ENCODE measurements around the gene TBRG1. TPM values are rescaled to one million over a fixed set of nuclear protein-coding genes. Genes with fewer than 3 reads are reported as not detected.

TBRG1 gene
- total and polyA plus RNA-seq, 2 of the 8 experiments (the other 6 are each of a cell fraction or from before 2014, with no cell fraction given) = 16.3 to 26.7 TPM

GRCh38 chr11:124682443-124682842, 59.8 kb downstream of the TBRG1 start:
- Histone ChIP-seq H3K14ac (ENCODE audit: insufficient read length) (no peak overlapping the region), H3K79me2 (ENCODE audit: control insufficient read depth in 1 of 2, insufficient read depth in 2 of 2, low read length in 2 of 2) (no peaks in the 10 kb centered on the region), H3K79me1 (ENCODE audit: low read depth, low read length) (no peaks in the 10 kb centered on the region; the same call in 1 of the 2 replicates), H3K4me1 (replicated peaks in 1 of 4; ENCODE audit: control insufficient read depth in 3 of 4, insufficient read depth in 4 of 4, low read length in 3 of 4) (no peaks in the 10 kb centered on the region), H3K27ac (ENCODE audit: low read depth, low read length) (no peak overlapping the region), H3K4me3 (ENCODE audit: extremely low read depth in 1 of 4, insufficient read depth in 2 of 4, low read depth in 3 of 4, low read length in 4 of 4) (no peak overlapping the region), H2BK15ac (ENCODE audit: low read length) (no peak overlapping the region), H4K8ac (ENCODE audit: extremely low read depth, insufficient read depth, low read length) (no peak overlapping the region), H2BK12ac (ENCODE audit: low read depth, low read length) (no peak overlapping the region), H3K9ac (replicated peaks in 1 of 4; ENCODE audit: extremely low read depth in 1 of 4, low read depth in 3 of 4, low read length in 3 of 4) (no peak overlapping the region), H3K9me3 (ENCODE audit: insufficient read depth in 2 of 2, low read depth in 1 of 2, low read length in 1 of 2) (peaks cover 6 to 14% of the 10 kb centered on the region in 2 experiments), H2BK120ac (replicated peaks; ENCODE audit: low read depth, low read length) (no peak overlapping the region), H2AK5ac (ENCODE audit: low read depth, low read length) (no peak overlapping the region), H3K23me2 (ENCODE audit: low read depth, low read length) (0 out of 2 replicates have a peak, but pooled peaks cover 1% of the 10 kb centered on the region), H3K18ac (ENCODE audit: extremely low read depth, low read length) (no peak overlapping the region), H2BK5ac (ENCODE audit: low read depth, low read length) (no peak overlapping the region), H4K91ac (replicated peaks; ENCODE audit: insufficient read length, low read length) (no peak overlapping the region), H3K4ac (replicated peaks; ENCODE audit: insufficient read length, low read depth, low read length) (no peak overlapping the region), H2BK20ac (ENCODE audit: low read length) (no peak overlapping the region), H4K5ac (ENCODE audit: insufficient read length, low read depth, low read length) (no peak overlapping the region), H3K36me3 (ENCODE audit: control insufficient read depth in 2 of 4, insufficient read depth in 4 of 4, low read length in 3 of 4) (no peaks in the 10 kb centered on the region), H2AFZ (ENCODE audit: low read length) (no peak overlapping the region), H3K4me2 (ENCODE audit: insufficient read depth in 1 of 2, low read depth in 2 of 2, low read length in 2 of 2) (no peak overlapping the region), H4K20me1 (replicated peaks in 1 of 2; ENCODE audit: control insufficient read depth in 1 of 2, insufficient read depth in 2 of 2, low read length in 2 of 2) (no peaks in the 10 kb centered on the region), H3K56ac (replicated peaks; ENCODE audit: insufficient read length, low read depth, low read length) (no peak overlapping the region), H3K27me3 (replicated peaks in 1 of 4; ENCODE audit: control insufficient read depth in 3 of 4, extremely low read depth in 1 of 4, insufficient read depth in 3 of 4, low read length in 3 of 4) (no peaks in the 10 kb centered on the region), H3K23ac (ENCODE audit: insufficient read length) (no peak overlapping the region)
- ChIA-PET POLR2A (ENCODE audit: partially characterized antibody) (interaction anchor here (0.8 kb wide), 1 partner anchor 566 kb away, joined by 5 read pairs; no protein-coding TSS in a partner anchor), CTCF (ENCODE audit: partially characterized antibody) (interaction anchor here (1.0 kb wide), 1 partner anchor 267 kb away, joined by 3 read pairs; no protein-coding TSS in a partner anchor)
- WGBS, 2 experiments (ENCODE audit: extremely low coverage in 1 of 2, insufficient coverage in 1 of 2, insufficient read length in 1 of 2, insufficient replicate concordance in 2 of 2, low coverage in 1 of 2, low lambda C conversion rate in 2 of 2, missing lambda C conversion rate in 1 of 2) = 100% methylated on average over 1 of the region's 1 CpG; no CpG with 5 or more reads in 1 of the 2 experiments
- FAIRE-seq (no peak), DNase-seq (ENCODE audit: low read depth in 1 of 2, low spot score in 2 of 2) (no peak)
- TF ChIP-seq TAF7 (optimal IDR thresholded peaks at IDR 0.05; ENCODE audit: borderline replicate concordance, low read depth, low read length) (no peak), BRCA1 (IDR thresholded peaks at IDR 0.05; ENCODE audit: low read depth, low read length) (no peak), KDM4A (IDR thresholded peaks at IDR 0.05; ENCODE audit: low read depth, low read length, severe bottlenecking) (no peak), KDM5A (IDR thresholded peaks at IDR 0.05; ENCODE audit: low read length) (no peak), JUN (IDR thresholded peaks at IDR 0.05; ENCODE audit: low read depth, low read length) (no peak), TAF1 (IDR thresholded peaks at IDR 0.05; ENCODE audit: low read depth, low read length) (no peak), RAD21 (IDR thresholded peaks at IDR 0.05 in 1 of 2, conservative IDR thresholded peaks at IDR 0.05 in 1 of 2; ENCODE audit: low read depth in 2 of 2, low read length in 2 of 2) (no peak), HDAC2 (IDR thresholded peaks at IDR 0.05; ENCODE audit: borderline replicate concordance in 1 of 2, low read depth in 2 of 2, low read length in 2 of 2) (no peak), E2F6 (IDR thresholded peaks at IDR 0.05) (no peak), CTBP2 (IDR thresholded peaks at IDR 0.05; ENCODE audit: borderline replicate concordance, insufficient read depth, insufficient read length, low read length) (no peak), CBX8 (IDR thresholded peaks at IDR 0.05; ENCODE audit: borderline replicate concordance, low read depth, low read length) (no peak)

Measured in H1 (cell line).